ENCODE measurements around the gene RRAS2.

- no peak for TF ChIP-seq POLR2A (IDR thresholded peaks at IDR 0.05)
- TF ChIP-seq CTCF (IDR thresholded peaks at IDR 0.05) = no peak
Observed at GRCh38 chr11:14261066-14261465, 97.9 kb downstream of the RRAS2 start.
